ENCODE results near the gene ORC3.

Gene ORC3

GRCh38 chr6:87589693-87590416 lies at the start of gene ORC3, which contains the start of gene RARS2 (continued):
- TF ChIP-seq ATF2 (tag by site-specific recombination; IDR thresholded peaks at IDR 0.05; ENCODE audit: low read depth) (no peak), ZNF391 (tag by site-specific recombination; IDR thresholded peaks at IDR 0.05; ENCODE audit: borderline replicate concordance, low read depth) (peak; percentile 58; the same call in 1 of the 2 replicates), ZNF501 (tag by site-specific recombination; IDR thresholded peaks at IDR 0.05) (peak; percentile 97), PRDM4 (tag by site-specific recombination; IDR thresholded peaks at IDR 0.05) (0 out of 2 replicates have a peak, but pooled peaks have one; percentile 12), ZNF585B (tag by site-specific recombination; IDR thresholded peaks at IDR 0.05) (no peak), ZNF184 (tag by site-specific recombination; IDR thresholded peaks at IDR 0.05) (no peak), ZBTB48 (tag by site-specific recombination; IDR thresholded peaks at IDR 0.05) (0 out of 2 replicates have a peak, but pooled peaks have one; percentile 23), ZNF549 (tag by site-specific recombination; IDR thresholded peaks at IDR 0.05) (no peak), KLF8 (tag by site-specific recombination; IDR thresholded peaks at IDR 0.05) (peak; percentile 61; the same call in 1 of the 2 replicates), ZNF140 (tag by site-specific recombination; IDR thresholded peaks at IDR 0.05) (no peak), ZNF26 (tag by site-specific recombination; IDR thresholded peaks at IDR 0.05) (no peak), SCRT1 (tag by site-specific recombination; IDR thresholded peaks at IDR 0.05; ENCODE audit: borderline replicate concordance) (no peak), ZNF394 (tag by site-specific recombination; IDR thresholded peaks at IDR 0.05; ENCODE audit: borderline replicate concordance) (0 out of 2 replicates have a peak, but pooled peaks have one; percentile 16), ZNF664 (tag by site-specific recombination; IDR thresholded peaks at IDR 0.05) (no peak), KLF10 (tag by site-specific recombination; IDR thresholded peaks at IDR 0.05) (peak; percentile 63; the same call in 1 of the 2 replicates), ZNF362 (tag by site-specific recombination; IDR thresholded peaks at IDR 0.05) (no peak), ZNF596 (tag by site-specific recombination; IDR thresholded peaks at IDR 0.05) (no peak), ZNF747 (tag by site-specific recombination; IDR thresholded peaks at IDR 0.05) (no peak), ZNF138 (tag by site-specific recombination; IDR thresholded peaks at IDR 0.05; ENCODE audit: borderline replicate concordance) (no peak), ZNF423 (tag by site-specific recombination; IDR thresholded peaks at IDR 0.05) (no peak)
- TF ChIP-seq, protein P1, sequence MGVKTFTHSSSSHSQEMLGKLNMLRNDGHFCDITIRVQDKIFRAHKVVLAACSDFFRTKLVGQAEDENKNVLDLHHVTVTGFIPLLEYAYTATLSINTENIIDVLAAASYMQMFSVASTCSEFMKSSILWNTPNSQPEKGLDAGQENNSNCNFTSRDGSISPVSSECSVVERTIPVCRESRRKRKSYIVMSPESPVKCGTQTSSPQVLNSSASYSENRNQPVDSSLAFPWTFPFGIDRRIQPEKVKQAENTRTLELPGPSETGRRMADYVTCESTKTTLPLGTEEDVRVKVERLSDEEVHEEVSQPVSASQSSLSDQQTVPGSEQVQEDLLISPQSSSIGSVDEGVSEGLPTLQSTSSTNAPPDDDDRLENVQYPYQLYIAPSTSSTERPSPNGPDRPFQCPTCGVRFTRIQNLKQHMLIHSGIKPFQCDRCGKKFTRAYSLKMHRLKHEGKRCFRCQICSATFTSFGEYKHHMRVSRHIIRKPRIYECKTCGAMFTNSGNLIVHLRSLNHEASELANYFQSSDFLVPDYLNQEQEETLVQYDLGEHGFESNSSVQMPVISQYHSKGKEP (tag by site-specific recombination; IDR thresholded peaks at IDR 0.05) = no peak
- TF ChIP-seq, protein P2, sequence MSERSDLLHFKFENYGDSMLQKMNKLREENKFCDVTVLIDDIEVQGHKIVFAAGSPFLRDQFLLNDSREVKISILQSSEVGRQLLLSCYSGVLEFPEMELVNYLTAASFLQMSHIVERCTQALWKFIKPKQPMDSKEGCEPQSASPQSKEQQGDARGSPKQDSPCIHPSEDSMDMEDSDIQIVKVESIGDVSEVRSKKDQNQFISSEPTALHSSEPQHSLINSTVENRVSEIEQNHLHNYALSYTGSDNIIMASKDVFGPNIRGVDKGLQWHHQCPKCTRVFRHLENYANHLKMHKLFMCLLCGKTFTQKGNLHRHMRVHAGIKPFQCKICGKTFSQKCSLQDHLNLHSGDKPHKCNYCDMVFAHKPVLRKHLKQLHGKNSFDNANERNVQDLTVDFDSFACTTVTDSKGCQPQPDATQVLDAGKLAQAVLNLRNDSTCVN (tag by site-specific recombination; optimal IDR thresholded peaks at IDR 0.05) = peak; percentile 94
